K562 (cell line): ENCODE results near the gene POLR2L. TPM values are rescaled to one million over a fixed set of nuclear protein-coding genes. Genes with fewer than 3 reads are reported as not detected.

Source experiments
- JUN ChIP-seq, 2 experiments: sonication (generic) in 1 of 2; formaldehyde crosslinking in 1 of 2; IDR thresholded peaks; 2 replicates each; pipeline versions ENCODE4 v1.6.1 to v1.8.0; 2012 to 2022; ENCODE audit warnings: borderline replicate concordance in 2 of 2, mild to moderate bottlenecking in 2 of 2, improper control_type of control experiment in 1 of 2, low read depth in 1 of 2, low read length in 1 of 2, missing genetic modification reagents in 1 of 2
- POLR2G ChIP-seq: fragments of 200-400 bp; formaldehyde crosslinking; IDR thresholded peaks from 2 replicates; pipeline ENCODE4 v1.6.1; 2017; ENCODE audit warnings: low read depth, mild to moderate bottlenecking, antibody characterized with exemption, low read length, moderate library complexity
- SUPT5H ChIP-seq: fragments of 450-650 bp; IDR thresholded peaks from 2 replicates; pipeline ENCODE4 v1.6.1; 2016
- ZBTB33 ChIP-seq: sonication (generic); formaldehyde crosslinking; IDR thresholded peaks from 2 replicates; pipeline ENCODE4 v1.8.1; 2023; ENCODE audit warnings: mild to moderate bottlenecking, missing genetic modification reagents
- polyA plus RNA-seq, 8 experiments: library from polyadenylated mRNA; depleted of rRNA in 4 of 8; stranded (reverse) in 5 of 8; unstranded in 3 of 8; fragments of >200 nt; fragmentation: Nextera tagmentation in 2 of 8; fragmentation: Illumina TruSeq in 1 of 8; extraction: Ambion mirVana in 2 of 8; extraction: Trizol in 1 of 8; gene quantifications; 2 replicates each; pipeline versions ENCODE4 v1.2.1 to v1.2.3, GENCODE V29; 2011 to 2014; ENCODE audit warnings: inconsistent platforms in 1 of 8, missing spikeins in 1 of 8
- total RNA-seq, 7 experiments: library from RNA; depleted of rRNA in 6 of 7; stranded (reverse); fragments of >200 nt in 6 of 7; fragmentation: Illumina TruSeq in 2 of 7; extraction: Trizol in 2 of 7; gene quantifications; 2 replicates each; pipeline versions ENCODE4 v1.2.1 to v1.2.3, GENCODE V29; 2011 to 2021; ENCODE audit warnings: low replicate concordance in 1 of 7

The POLR2L gene
- total and polyA plus RNA-seq, 9 of the 15 experiments (the other 6 are each of a cell fraction or from before 2014, with no cell fraction given), result 38.3 to 688 (median 108) TPM

- peak; percentile 69 for TF ChIP-seq ZBTB33 (CRISPR knock-in tag)
- peak; percentile 8; the same call in 1 of the 2 replicates for TF ChIP-seq SUPT5H
- TF ChIP-seq POLR2G, result peak; percentile 9; the same call in 1 of the 2 replicates
- no peak for TF ChIP-seq JUN (IDR thresholded peaks at IDR 0.05; ENCODE audit: borderline replicate concordance, low read depth, low read length)
- TF ChIP-seq JUN (CRISPR knock-in tag; IDR thresholded peaks at IDR 0.05; ENCODE audit: borderline replicate concordance), result no peak
Observed at GRCh38 chr11:863910-864827, 21.8 kb upstream of the POLR2L start (continued).
